Activated CD8-positive, alpha-beta memory T cell treated with anti-CD3 and anti-CD28 coated beads for 1 hour (primary cell): ENCODE measurements around the gene TOMM40L.
"Not testable (repeated sequence)": the region's sequence is repeated elsewhere in the genome, so short reads cannot be mapped to it uniquely, and the experiment has no call there.

Experiments
- DNase-seq, 2 donors: peaks; one replicate each; pipeline ENCODE4 v3.0.0-alpha.2; 2020; ENCODE audit warnings: low read depth in 1 of 2; ENCODE audit errors: extremely low read depth in 1 of 2

The TOMM40L gene

DNA sequence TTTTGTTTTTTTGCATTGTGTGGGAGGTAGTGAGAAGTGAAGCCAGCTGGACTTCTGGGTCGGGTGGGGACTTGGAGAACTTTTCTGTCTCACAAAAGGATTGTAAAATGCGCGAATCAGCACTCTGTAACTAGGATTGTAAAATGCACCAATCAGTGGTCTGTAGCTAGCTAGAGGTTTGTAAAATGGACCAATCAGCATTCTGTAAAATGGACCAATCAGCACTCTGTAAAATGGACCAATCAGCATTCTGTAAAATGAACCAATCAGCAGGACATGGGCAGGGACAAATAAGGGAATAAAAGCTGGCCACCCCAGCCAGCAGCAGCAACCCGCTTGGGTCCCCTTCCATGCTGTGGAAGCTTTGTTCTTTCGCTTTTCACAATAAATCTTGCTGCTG lies 24.2 kb downstream of the TOMM40L start:
- DNase-seq = not testable (repeated sequence)

DNA sequence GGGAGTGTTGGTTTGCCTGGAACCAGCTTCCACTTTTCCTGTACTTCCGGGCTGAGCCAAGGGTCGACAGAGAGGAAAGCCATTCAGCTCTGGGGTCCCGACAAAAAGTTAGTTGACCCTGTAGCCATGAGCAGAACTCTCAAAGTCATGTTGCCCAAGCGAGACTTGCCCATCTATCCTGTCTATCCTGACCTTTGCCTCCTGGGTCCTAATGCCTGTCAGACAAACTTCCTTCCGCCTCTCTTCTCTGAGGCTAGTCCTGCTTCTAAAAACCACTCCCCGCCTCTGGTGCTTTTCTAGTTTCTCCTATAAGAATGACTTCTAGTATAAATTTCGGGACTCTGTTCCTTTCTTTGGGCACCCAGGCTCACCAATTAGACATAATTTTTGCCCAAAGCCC lies 25.0 kb downstream of the TOMM40L start:
- no peak for DNase-seq

DNA sequence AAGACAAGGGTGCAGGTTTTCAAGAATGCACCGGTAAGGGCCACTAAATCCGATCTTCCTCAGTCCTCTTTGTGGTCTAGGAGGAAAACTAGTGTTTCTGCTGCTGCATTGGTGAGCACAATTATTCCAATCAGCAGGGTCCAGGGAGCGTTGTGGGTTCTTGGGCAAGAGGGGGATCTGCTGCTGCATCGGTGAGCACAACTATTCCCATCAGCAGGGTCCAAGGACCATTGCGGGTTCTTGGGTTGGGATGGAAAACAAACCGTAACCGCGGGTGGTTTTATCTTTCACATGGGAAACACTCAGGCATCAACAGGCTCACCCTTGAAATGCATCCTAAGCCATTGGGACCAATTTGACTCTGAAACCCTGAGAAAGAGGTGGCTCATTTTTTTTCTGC lies 25.7 kb downstream of the TOMM40L start:
- DNase-seq = no peak

DNA sequence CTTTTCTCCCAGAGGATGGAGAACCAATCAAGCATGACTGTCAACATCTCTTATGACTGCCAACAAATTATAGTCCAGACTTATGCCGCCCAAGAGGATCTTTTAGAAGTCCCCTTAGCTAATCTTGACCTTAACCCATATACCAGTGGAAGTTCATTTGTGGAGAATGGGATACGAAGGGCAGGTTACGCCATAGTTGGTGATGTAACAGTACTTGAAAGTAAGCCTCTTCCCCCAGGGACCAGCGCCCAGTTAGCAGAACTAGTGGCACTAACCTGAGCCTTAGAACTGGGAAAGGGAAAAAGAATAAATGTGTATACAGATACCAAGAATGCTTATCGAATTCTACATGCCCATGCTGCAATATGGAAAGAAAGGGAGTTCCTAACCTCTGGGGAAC lies 29.4 kb downstream of the TOMM40L start:
- DNase-seq = not testable (repeated sequence)

DNA sequence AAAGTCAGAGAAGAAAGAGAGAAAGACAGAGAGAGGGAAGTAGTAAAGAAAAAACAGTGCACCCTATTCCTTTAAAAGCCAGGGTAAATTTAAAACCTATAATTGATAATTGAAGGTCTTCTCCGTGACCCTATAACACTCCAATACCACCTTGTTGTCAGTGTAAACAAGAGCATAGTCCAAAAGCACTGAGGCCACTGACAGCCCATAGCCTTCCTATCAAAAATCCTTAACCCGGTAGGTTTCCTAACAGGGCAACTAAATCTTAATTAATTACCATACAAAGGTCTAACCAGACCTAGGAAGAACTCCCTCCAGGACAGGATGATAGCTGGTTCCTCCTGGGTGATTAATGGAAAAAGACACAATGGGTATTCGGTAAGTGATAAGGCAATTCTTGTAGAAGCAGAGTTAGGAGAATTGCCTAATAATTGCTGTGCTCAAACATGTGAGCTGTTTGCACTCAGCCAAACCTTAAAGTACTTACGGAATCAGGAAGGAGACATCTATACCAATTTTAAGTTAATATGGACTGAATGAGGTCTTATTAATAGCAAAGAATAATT lies 30.2 kb downstream of the TOMM40L start:
- not testable (repeated sequence) for DNase-seq

DNA sequence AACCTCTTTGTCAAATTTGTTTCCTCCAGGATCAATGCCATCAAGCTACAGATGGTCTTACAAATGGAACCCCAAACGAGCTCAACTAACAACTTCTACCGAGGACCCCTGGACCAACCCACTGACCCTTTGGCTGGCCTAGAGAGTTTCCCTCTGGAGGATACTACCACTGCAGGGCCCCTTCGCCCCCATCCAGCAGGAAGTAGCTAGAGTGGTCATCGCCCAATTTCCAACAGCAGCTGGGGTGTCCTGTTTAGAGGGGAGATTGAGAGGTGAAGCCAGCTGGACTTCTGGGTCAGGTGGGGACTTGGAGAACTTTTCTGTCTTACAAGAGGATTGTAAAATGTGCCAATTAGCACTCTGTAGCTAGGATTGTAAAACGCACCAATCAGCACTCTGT lies 31.2 kb downstream of the TOMM40L start:
- DNase-seq = not testable (repeated sequence)

DNA sequence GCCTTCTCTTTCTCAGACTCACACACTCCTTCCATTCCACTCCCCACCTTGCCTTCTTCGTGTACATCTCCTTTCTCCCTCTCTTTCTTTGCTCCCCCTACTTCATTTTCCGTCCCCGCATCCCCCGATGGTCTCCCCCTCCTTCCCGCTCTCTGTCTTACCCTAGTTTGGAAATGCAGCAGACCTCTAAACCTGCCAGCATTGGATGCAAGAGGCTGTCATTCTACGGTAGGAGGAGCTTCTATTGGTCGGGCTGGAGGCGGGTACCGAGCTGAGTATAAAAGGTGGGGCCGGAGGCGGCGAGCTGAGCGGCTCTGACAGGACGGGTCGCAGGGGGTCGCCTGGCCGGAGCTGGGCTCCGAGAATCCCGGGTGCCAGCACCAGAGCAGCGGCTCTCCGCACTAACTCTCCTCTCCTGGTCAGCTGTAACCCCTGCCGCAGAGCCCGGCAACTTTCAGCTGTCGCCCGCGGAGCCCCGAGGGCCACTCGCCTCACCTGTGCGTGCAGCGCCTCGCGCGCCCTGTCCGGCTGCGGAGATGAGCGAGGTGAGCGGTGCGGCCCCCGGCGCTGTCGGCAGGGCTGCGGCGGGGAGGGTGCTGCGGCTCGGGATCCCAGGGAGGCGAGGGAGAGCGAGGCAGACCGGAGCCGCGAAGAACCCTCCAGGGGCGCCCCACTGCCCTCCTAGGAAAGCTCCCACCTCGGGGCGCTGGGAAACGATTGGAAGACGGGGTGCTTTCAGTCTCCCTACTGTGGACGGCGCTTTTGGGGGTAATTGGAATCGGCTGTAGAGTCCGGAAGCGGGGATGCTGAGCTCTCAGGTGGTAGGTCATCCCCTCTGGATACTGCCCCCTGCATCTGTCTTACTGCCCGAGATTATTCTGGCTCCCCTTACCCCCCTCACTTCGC lies 32.8 kb downstream of the TOMM40L start, which contains the start of gene PCP4L1:
TSS of gene PCP4L1 (plus strand) at position 307 of the 906 bp plus-strand sequence. CDS start at position 537, 230 bp downstream.
- no peak for DNase-seq

DNA sequence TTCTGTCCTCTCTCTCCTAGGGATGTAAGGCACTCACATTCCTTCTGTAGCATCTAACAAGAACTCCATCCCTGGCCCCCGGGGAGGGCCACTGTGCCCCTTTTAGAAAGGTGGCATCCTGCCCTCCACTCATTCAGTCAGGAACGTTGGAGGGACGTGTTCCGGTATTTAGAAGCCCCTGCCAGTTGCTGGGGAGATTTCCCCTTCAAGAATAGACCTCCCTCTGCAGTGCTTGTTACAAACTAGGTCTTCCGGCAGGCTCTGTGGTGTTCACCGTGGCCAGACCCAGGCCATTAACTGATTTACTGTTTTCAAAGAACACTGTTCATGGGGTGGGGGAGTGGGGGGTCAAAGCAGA lies 33.5 kb downstream of the TOMM40L start:
- DNase-seq = no peak

DNA sequence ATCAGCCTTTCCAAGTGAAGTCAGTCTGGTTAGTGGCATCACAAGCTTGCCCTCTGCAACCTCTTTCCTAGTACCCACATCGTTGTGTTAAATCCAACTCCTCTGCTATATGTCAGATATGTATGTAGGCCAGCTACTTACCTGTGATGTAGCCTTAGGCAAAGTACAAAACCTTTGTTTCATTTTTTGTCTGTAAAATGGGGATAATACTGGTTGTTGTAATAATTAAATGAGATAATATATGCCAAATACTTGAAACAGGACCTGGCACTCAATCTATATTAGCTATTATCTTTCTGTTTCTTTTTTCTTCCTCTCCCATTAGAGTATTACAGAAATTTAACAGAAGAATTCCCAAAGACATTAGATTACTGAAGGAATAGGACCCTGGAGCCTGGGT lies 33.9 kb downstream of the TOMM40L start:
- no peak for DNase-seq

DNA sequence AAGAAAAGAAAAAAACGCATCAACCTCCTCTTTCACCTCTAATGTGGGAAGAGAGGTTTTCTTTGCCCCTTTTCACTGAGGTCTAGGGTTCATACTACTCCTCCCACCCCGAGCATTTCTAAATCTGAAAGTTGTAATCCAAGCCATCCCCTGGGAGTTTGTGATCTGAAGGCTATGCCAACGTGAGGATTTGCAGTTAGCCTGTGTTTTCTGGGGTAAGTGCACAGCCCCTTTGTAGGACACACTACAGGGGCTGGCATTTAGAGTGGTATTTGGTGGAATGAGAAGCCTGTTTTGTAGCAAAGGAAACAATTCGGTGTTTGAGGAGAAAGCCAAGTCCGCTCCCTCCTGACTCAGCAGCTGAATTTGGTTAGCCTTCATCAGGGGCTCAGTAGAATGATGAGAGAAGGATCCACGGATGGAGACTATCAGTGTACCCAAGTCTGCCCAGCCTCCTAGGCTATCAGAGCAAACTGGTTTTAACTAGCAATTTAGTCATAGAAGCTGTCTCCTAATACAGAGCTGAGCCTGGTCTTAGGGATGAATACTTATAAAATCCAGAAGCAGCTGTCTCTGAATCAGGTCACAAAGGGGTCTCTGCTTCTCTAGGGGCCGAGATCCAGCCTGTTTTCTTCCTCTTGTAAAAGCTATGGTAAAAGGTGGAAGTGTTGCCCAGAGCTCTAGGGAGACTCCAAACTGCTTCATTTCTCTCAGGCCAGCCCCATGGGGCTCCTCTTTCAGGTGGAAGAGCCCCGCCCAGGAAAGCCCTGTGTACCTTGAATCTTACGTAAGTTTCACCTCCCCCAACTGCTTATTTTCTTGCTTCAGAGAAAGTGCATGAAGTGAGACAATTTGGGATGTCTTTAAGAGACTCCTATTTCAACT lies 34.8 kb downstream of the TOMM40L start:
- DNase-seq = no peak

DNA sequence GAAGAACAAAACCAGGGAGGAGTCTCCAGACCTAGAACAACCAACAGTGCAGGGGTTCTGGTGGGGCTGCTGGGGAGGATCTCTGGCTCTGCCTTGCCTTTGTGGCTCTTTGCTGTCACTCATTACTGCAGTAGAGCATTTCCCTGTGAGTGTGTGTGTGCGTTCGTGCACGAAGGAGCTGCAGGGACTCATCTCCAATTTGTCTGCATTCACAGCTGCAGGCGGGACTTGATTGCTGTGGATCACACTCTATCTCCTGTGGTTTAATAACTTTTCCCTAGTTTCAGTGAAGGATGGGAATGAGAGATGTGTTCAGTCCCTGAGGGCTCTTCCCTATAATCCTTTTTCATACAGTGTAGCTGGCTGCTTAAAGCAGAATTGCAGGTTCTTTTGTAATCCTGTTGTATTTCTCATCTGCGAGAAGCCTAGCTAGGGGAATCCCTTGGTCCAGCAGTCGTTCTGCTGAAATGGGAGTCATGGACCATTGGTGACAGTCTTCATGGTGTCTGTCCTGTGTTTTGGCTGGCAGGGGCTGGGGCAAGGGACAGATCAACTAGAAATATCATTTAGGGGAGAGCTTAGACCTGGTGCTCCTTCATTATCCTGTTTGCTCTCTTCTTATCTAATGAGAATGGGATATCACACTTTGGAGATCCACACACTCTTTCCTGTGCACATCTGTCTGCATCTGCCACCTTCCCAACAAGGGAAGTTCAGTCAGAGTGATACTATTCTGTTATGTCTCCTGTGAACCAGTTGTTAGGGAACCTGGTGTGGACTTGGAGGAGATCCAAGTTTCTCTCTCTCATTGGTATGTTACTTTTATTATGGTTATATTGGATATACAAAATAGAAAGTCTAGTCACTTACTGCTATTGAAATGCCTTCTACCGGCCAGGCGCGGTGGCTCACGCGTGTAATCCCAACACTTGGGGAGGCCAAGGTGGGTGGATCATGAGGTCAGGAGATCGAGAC lies 35.7 kb downstream of the TOMM40L start:
- no peak for DNase-seq

DNA sequence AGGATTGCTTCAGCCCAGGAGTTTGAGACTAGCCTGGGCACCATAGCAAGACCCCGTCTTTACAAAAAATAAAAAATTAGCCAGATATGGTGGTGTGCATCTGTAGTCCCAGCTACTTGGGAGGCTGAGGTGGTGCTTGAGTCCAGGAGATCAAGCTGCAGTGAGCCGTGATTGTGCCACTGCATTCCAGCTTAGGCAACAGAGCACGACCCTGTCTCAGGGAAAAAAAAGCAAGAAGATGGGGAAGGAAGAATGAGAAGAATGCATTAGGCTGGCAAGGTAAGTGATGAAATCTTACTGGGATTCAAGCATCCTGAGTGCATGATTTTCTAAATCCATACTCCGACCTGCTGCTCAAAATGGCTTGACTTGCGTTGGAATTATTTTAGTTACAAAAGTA lies 39.4 kb downstream of the TOMM40L start:
- DNase-seq = no peak

DNA sequence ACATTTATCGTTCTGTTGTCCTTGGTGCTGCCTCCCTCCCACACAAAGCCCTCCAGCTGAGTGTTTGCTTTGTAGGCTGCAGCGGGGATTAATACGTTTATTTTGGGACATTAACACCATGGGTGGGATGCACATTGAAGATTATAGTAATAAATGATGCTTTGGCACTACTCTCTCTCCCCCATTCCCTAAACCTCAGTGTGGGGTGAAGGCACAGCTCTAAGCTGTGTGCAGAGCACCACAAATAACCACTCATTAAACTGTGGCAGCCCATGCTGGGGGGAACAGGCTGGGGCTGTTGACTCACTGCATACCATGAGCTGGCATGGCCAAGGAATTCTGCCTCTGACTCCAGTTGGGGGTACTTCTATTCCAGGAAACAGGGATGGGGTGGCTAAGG lies 40.3 kb downstream of the TOMM40L start:
- no peak for DNase-seq

DNA sequence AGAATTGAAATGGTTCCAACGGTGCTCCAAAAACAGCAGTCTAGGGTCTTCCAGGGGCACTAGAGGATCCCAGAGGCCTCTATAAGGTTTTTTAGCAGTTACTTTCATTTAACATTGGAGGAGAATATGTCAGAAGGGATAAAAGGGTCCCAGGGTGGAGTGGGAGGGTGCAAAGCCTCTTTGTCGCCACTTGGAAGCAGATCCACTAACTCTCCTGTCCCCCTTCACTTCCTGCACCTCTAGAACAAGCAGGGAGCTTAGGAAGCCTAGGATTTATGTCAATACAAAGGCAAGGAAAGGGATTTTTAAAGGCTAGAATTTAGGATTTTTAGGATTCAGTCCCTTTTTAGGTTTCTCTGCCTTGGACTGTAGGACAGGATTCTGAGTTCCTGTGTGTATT lies 41.0 kb downstream of the TOMM40L start:
- no peak for DNase-seq

DNA sequence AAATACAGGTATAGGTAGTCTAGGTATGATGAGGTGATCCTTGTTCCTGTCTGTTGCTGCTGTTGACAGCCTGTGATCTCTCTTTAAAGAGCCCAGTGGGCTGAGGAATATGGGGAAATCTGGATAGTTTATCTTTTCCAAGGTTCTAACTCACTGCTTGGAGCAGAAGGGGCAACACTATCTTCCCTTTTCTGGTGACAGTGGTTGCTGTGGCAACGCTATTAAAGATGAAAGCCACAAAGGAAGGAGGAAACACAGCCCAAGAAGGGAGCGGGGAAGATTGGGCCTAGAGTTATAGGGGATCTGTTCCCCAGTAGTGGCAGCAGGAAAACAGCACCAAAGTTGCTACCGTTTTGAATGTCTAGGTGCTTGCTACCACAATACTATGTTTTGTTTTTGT lies 41.5 kb downstream of the TOMM40L start:
- DNase-seq = no peak

DNA sequence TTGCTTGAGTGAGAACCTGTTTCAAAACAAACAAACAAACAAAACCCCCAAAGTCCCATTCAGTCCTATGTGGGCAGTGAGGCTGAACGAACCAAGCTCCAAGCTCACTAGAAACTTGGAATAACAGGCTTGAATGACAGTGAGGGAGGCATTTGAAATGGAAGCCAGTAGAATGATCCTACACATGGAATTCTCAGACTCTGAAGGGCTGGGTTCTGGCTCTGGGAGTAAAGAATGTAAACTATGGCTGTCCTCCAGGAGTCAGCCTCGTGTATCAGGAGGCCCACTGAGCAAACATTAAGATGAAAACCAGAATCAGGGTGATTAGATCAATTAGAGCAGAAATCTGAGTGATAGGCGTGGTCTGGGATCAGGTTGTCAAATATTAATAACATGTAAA lies 47.5 kb downstream of the TOMM40L start:
- no peak for DNase-seq

DNA sequence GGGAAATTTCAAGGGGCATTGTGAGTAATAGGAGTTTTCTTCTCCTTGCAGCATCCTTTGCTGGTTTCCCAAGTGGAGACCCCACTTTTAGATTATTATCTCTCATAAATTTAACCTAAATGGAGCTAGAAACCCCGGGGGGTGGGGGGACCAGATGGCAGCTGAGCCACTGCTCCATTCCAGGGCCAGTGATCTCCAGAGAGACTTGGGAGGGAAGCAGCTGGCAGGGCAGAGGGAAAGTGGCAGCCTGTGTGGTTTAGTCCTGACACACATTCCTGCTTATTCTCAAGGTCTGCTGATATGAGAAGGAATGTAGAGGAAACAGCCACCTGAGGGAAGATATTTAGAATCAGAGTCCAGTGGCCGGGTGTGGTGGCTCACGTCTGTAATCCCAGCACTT lies 49.0 kb downstream of the TOMM40L start:
- no peak for DNase-seq
